Activated CD8-positive, alpha-beta memory T cell treated with anti-CD3 and anti-CD28 coated beads, Interleukin-2, amount 50 U/mL, for 48 hours (primary cell): ENCODE data around the gene USP16.

Source experiments
- DNase-seq: peaks from one replicate; pipeline ENCODE4 v3.0.0-alpha.2; 2020

The USP16 gene

GRCh38 chr21:29034678-29035077 is 10.2 kb downstream of the USP16 start:
- no peak for DNase-seq

GRCh38 chr21:29052224-29052623 is 27.8 kb downstream of the USP16 start:
- no peak for DNase-seq

- DNase-seq, result no peak
These were observed 28.6 kb downstream of the USP16 start for GRCh38 chr21:29053011-29053553.

GRCh38 chr21:29053656-29054055 is 29.2 kb downstream of the USP16 start:
- no peak for DNase-seq

GRCh38 chr21:29055080-29055479 is 30.6 kb downstream of the USP16 start:
- DNase-seq, result no peak

- no peak for DNase-seq
These were observed 31.5 kb downstream of the USP16 start for GRCh38 chr21:29056005-29056404.

GRCh38 chr21:29056538-29057050 is 32.1 kb downstream of the USP16 start:
- DNase-seq, result no peak

GRCh38 chr21:29064850-29065481 is 40.5 kb downstream of the USP16 start:
- no peak for DNase-seq

- no peak for DNase-seq
These were observed 48.4 kb downstream of the USP16 start for GRCh38 chr21:29072873-29073221.

GRCh38 chr21:29073222-29074006 is 48.9 kb downstream of the USP16 start, which contains the start of gene CCT8:
TSS of gene CCT8 (minus strand) at chr21:29073648. CDS start at chr21:29073590, 58 bp downstream.
- peak; percentile 96 for DNase-seq

- no peak for DNase-seq
These were observed 49.5 kb downstream of the USP16 start for GRCh38 chr21:29074007-29074376.

- no peak for DNase-seq
These were observed 50.3 kb downstream of the USP16 start for GRCh38 chr21:29074783-29075182.

- no peak for DNase-seq
These were observed 51.4 kb downstream of the USP16 start for GRCh38 chr21:29075706-29076466.

GRCh38 chr21:29076731-29077640 is 52.5 kb downstream of the USP16 start:
- peak; percentile 74 for DNase-seq

GRCh38 chr21:29077651-29078090 is 53.2 kb downstream of the USP16 start:
- no peak for DNase-seq

GRCh38 chr21:29078869-29079767 is 54.6 kb downstream of the USP16 start:
- DNase-seq, result no peak

- DNase-seq, result no peak
These were observed 56.0 kb downstream of the USP16 start for GRCh38 chr21:29080454-29080941.

- no peak for DNase-seq
These were observed 57.8 kb downstream of the USP16 start for GRCh38 chr21:29082046-29082815.

- no peak for DNase-seq
These were observed 58.8 kb downstream of the USP16 start for GRCh38 chr21:29083306-29083705.

- no peak for DNase-seq
These were observed 59.9 kb downstream of the USP16 start for GRCh38 chr21:29084372-29084771.
